ENCODE results near the gene MUC6.

The MUC6 gene

DNA sequence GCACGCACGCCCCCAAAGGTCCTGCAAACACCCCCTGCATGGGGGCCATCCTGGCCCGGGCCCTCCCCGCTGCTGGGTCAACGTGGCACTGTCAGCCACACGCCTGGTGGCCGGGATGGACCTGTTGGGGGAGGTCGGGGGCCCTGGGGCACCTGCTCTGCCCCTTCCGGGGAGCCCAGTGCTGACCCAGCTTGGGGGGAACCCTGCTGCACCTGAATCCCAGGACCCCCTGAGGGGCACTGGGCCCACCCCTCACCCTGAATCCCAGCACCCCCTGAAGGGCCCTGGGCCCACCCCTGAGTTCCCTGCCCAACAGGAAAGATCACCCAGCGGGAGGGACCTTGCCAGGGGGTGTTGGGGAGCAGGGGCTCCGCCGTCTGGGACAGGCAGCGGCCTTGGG, 413 bp upstream of the MUC6 start:
- DNase-seq (ENCODE audit: low read depth, low spot score): no peak

DNA sequence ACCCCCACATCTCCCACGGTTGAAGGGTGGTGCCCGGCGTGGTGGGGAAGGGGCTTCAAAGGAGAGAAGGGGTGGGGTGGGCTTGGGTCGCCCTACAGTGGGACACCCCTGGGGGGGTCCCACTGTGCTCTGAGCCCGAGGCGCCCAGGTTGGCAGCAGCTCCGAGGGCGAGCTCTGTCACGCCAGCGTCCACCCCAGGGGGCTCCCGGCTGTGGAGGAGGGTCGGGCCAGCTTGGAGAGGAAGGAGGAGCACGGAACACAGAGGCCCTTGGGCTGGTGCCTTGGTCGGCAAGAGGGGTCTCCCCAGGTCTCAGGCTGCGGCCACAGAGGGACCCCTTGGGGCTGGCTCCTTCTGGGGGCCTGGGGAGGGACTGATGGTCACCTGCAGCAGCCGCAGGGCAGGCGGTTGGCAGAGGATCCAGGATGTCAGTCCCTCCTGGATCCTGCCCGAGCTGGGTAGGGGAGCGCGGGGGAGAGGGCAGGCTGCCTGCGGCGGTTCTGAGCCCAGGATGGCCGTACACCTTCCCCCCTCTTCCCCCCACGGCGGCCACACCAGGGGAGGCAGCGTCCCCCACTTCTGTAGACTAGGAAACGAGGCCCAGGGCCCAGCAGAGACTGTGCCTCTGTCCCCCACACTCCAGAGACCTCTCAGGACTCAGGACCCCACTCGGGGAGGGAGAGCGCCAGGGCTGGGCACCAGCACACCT, 788 bp downstream of the MUC6 start:
- no peak for DNase-seq (ENCODE audit: low read depth, low spot score)

- DNase-seq (ENCODE audit: low read depth, low spot score): no peak
Measured at GRCh38 chr11:1034456-1035295, 1.8 kb downstream of the MUC6 start.

- DNase-seq (ENCODE audit: low read depth, low spot score): no peak
Measured at GRCh38 chr11:1034001-1034400, 2.5 kb downstream of the MUC6 start.

DNA sequence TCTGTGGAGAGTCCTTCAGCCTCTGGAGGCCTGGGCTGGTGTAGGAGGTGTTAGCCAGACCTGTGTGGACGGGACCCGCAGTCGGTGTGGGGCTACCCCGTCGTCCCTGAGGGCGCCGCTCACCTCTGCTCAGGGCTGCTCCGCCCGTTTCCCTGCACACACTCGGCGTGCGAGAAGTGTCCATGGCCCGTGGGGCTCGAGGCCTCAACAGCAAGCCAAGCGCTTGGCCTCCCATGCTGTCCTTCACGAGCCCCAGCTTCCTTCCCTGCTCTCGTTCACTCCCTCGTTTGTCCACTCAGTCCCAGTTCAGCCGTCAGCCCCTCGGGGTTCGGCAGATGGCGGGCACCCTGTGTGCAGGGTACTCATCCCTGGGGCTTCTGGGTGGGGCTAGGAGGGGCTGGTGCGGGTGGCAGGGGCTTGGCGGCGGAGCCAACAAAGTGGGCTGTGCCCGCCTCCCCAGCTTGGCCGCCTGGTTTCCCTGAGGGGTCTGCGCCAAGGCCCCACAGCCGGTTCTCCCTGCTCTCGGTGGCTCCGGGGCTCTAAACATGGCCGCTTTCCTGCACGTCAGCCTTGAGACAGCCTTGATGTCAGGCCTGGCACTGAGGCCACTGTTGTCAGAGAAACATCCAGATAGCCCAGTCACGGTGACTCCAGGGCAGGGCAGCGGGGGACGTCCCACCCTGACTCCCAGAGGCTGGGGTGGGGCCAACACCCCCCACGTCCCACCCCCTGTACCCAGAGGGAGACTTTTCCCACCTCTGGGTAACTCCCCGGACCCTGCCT, 3.3 kb downstream of the MUC6 start:
- no peak for DNase-seq (ENCODE audit: low read depth, low spot score)

GRCh38 chr11:1032310-1032891, 4.1 kb downstream of the MUC6 start:
- DNase-seq (ENCODE audit: low read depth, low spot score): no peak

DNA sequence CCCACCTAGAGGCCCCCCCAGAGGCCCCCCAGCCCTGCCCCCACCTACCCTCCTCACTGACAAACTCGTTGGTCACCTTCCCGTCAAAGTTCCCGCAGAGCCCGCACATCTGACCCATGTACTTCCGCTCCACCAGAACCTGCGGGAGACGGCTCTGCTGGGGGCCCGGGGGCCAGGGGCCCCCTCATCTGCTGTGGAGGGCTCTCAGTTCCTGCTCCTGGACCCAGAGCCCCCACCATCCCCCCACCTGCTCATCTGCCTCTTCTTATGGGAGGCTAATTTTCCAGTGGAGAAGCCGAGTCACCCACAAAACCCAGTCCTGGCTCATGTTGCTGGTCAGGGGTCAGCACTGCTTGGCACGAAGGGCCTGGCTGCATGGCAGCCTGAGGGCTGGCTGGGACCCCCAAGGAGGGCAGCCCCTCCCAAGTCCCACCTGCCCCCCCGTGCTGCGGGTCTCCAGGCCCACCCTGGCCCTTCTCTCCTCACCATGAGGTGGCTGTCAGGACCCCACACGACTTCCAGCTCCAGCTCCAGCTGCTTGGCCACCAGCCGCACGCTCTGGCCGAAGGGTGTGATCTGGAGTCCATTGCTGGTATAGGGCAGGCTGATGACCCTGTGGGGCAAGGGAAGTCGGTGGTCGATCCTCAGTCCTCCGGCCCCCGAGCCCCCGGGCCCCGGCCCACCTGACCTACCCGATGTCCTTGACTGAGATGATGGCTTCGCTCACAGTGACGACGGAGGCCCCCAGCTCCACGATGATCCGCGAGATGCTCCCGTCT, 5.2 kb downstream of the MUC6 start:
- no peak for DNase-seq (ENCODE audit: low read depth, low spot score)

- DNase-seq (ENCODE audit: low read depth, low spot score): no peak
Measured at GRCh38 chr11:1030556-1030955, 6.0 kb downstream of the MUC6 start.

GRCh38 chr11:1030086-1030485, 6.4 kb downstream of the MUC6 start:
- no peak for DNase-seq (ENCODE audit: low read depth, low spot score)

- DNase-seq (ENCODE audit: low read depth, low spot score): no peak
Measured at GRCh38 chr11:1029654-1030053, 6.9 kb downstream of the MUC6 start.

- no peak for DNase-seq (ENCODE audit: low read depth, low spot score)
Measured at GRCh38 chr11:1029051-1029450, 7.5 kb downstream of the MUC6 start.

GRCh38 chr11:1028616-1029015, 7.9 kb downstream of the MUC6 start:
- DNase-seq (ENCODE audit: low read depth, low spot score): no peak

DNA sequence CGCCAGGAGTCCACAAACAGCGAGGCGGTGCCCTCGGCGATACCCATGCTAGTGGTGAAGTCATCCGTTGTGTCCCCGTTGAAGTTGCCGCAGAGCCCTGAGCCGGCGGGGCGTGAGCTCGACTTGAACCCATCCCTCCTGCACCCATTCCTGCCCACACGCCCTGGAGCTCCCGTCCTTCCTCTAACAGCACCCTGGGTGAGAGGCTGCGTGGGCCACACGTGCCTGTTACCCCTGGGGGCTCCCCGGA, 8.3 kb downstream of the MUC6 start:
- DNase-seq (ENCODE audit: low read depth, low spot score): no peak

DNA sequence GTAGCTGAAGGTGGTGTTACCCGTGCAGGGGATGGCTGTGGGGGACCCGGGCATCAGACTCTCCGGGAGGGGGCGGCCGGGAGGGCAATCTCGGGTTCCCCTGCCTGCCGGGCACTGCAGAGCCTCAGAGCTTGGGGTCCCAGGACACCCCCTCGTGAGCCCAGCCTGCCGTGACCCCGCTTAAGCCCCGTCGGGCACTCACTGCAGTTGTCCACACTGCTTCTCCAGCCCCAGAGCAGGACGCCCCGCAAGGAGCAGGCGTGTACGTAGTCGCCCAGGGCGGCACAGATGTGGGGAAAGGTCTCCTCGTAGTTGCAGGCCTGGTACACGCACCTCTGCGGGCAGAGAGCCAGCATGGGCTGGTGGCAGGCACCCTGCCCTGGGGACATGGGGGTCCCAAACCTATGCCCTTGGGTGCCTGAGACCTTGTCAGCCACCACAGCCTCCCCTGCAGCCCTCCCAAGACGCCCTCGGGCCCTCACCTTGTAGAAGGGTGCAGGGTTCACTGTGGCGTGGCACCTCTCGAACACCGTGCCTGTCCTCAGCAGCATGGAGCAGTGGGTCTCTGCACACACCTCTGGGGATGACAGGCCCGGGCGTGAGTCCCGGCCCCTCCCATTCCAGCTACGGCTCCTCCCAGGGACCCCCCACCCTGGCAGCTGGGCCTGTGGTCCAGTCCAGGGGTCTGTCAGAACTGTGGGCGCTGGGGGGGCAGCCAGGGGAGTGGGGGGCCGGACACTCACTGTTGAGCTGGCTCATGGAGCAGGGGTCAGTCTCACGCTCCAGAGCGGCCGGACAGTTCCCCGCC, 8.8 kb downstream of the MUC6 start:
- no peak for DNase-seq (ENCODE audit: low read depth, low spot score)

- no peak for DNase-seq (ENCODE audit: low read depth, low spot score)
Measured at GRCh38 chr11:1026641-1027482, 9.7 kb downstream of the MUC6 start.

- no peak for DNase-seq (ENCODE audit: low read depth, low spot score)
Measured at GRCh38 chr11:1026163-1026450, 10.4 kb downstream of the MUC6 start.

- no peak for DNase-seq (ENCODE audit: low read depth, low spot score)
Measured at GRCh38 chr11:1025410-1026162, 10.9 kb downstream of the MUC6 start.

DNA sequence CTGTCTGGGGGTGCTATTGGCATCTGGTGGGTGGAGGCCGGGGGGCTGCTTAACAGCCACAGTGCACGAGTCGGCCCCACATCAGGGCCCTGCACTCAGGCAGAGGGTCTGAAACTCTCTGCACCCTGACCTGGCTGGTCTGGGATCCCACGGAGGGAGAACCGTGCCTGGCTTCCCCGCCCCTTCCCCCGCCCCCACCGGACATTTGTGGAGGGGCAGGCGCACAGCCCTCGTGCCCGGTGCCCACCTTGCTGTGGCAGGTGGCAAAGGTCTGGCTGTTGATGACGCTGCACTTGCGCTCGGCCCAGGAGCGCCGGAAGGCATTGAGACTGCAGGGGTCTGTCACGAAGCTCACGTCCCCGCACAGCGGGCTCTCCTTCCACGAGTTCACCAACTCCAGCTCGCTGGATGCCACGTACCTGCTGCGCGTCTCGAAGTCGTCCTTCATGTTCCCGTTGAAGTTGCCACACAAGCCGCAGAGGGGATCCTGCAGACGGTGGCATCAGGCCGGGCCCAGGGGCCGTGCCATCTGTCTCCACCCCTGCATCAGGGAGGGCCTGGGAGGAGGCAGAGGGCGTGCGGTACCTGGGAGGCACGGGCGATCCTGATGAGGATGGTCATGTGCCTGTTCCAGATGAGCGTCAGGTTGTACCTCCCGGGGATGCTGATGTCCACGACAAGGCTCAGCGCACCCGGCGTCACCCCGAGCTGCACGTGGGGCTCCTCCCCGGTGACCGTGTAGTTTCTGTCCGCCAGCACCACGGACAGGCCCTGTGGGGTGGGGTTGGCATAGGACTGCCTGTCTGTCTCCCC, 11.7 kb downstream of the MUC6 start:
- DNase-seq (ENCODE audit: low read depth, low spot score): no peak
